GM12873 (cell line): ENCODE data around the gene GMFB.

Source experiments
- CTCF ChIP-seq: IDR thresholded peaks from 2 replicates; pipeline ENCODE4 v1.5.1; 2012; ENCODE audit warnings: low read depth, mild to moderate bottlenecking, moderate library complexity, low read length, control low read depth; ENCODE audit not compliant: insufficient read depth; ENCODE audit errors: missing control alignments

Gene GMFB

GRCh38 chr14:54446161-54446693, 42.6 kb downstream of the GMFB start:
- no peak for TF ChIP-seq CTCF

GRCh38 chr14:54444681-54445080, 44.1 kb downstream of the GMFB start:
- TF ChIP-seq CTCF, result no peak

- TF ChIP-seq CTCF, result no peak
Measured at GRCh38 chr14:54443981-54444380, 44.8 kb downstream of the GMFB start.

- TF ChIP-seq CTCF, result peak; percentile 92
Measured at GRCh38 chr14:54440873-54441868, 47.6 kb downstream of the GMFB start, which contains the start of gene CNIH1. TSS of gene CNIH1 (minus strand) at chr14:54441374. CDS start at chr14:54441327, 47 bp downstream.

- TF ChIP-seq CTCF, result no peak
Measured at GRCh38 chr14:54440476-54440872, 48.3 kb downstream of the GMFB start.

GRCh38 chr14:54440037-54440436, 48.7 kb downstream of the GMFB start:
- no peak for TF ChIP-seq CTCF

GRCh38 chr14:54438703-54439102, 50.1 kb downstream of the GMFB start:
- no peak for TF ChIP-seq CTCF
